Measurements from ENCODE around the gene UVRAG.

DNA sequence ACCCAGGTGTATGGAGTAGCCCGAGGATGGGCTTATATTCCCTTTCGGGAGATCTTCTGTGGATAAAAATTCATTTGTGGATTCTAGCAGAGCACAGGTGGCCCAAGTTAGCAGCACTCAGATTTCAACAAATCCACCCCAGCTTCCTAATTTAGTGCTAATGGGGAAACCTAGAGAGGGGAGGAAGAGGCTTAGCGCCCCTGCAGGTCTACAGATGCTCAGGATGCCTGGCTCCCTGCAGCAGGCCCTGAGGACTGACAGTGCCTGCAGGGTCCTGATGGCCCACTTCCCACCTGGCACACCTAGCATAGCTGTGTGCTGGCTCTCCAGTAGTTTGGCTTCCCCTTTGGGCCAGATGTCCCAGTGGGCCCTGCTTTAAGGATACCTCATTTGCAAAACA lies 40.0 kb upstream of the UVRAG start:
- TF ChIP-seq, protein P1, sequence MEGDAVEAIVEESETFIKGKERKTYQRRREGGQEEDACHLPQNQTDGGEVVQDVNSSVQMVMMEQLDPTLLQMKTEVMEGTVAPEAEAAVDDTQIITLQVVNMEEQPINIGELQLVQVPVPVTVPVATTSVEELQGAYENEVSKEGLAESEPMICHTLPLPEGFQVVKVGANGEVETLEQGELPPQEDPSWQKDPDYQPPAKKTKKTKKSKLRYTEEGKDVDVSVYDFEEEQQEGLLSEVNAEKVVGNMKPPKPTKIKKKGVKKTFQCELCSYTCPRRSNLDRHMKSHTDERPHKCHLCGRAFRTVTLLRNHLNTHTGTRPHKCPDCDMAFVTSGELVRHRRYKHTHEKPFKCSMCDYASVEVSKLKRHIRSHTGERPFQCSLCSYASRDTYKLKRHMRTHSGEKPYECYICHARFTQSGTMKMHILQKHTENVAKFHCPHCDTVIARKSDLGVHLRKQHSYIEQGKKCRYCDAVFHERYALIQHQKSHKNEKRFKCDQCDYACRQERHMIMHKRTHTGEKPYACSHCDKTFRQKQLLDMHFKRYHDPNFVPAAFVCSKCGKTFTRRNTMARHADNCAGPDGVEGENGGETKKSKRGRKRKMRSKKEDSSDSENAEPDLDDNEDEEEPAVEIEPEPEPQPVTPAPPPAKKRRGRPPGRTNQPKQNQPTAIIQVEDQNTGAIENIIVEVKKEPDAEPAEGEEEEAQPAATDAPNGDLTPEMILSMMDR (IDR thresholded peaks at IDR 0.05): no peak
- no peak for TF ChIP-seq EZH2 (IDR thresholded peaks at IDR 0.05; ENCODE audit: borderline replicate concordance, insufficient read depth, low read depth, low read length, poor library complexity, severe bottlenecking)
